HCT116 (cell line): ENCODE data around the gene PSAP. TPM values are rescaled to one million over a fixed set of nuclear protein-coding genes. Genes with fewer than 3 reads are reported as not detected.

Experiments
- ATAC-seq: fragments of 200-7000 bp; cut with Tn5 transposase; 2 replicates; pipeline ENCODE4 v1.9.1; 2020; ENCODE audit warnings: mild to moderate bottlenecking, moderate library complexity
- BruUV-seq: library from RNA; stranded (reverse); fragments of 400-500 nt; replicated peaks from 2 replicates; lab custom pipeline; 2021; lab: Mats Ljungman, UMichigan
- CTCF ChIA-PET: fragments of 300-600 bp; sonication (Branson Sonifier 250); formaldehyde crosslinking; loops from one replicate; lab custom pipeline; 2021; ENCODE audit warnings: antibody characterized with exemption; lab: Charles Lee
- POLR2A ChIA-PET: fragments of 300-600, 350-600 bp; sonication (Branson Sonifier 250); formaldehyde crosslinking; loops from one replicate; lab custom pipeline; 2021; ENCODE audit warnings: antibody characterized with exemption; lab: Charles Lee
- RAD21 ChIA-PET, 2 experiments: fragments of 300-600 bp; sonication (Branson Sonifier 250); formaldehyde crosslinking; loops; one replicate each; lab custom pipeline; 2023; ENCODE audit warnings: low total read pairs in 2 of 2; ENCODE audit not compliant: uncharacterized antibody in 2 of 2, unreplicated experiment in 2 of 2, low non-redundant PET in 1 of 2; lab: Charles Lee
- DNase-seq: peaks from one replicate; pipeline ENCODE4 v3.0.0-alpha.2; 2010; ENCODE audit warnings: low read depth, low spot score
- H2AFZ ChIP-seq: fragments of 200-600 bp; shearing (Covaris generic), sonication (generic); 2 replicates; pipeline ENCODE4 v1.6.1; 2017; ENCODE audit warnings: low read depth, mixed run types, mixed read lengths, antibody characterized with exemption, low read length; ENCODE audit not compliant: poor library complexity, severe bottlenecking
- H3K27ac ChIP-seq: 2 replicates; pipeline ENCODE4 v1.5.1; 2012; ENCODE audit warnings: low read depth, low read length
- H3K27me3 ChIP-seq: fragments of 200-600 bp; sonication (generic); 2 replicates; pipeline ENCODE4 v1.6.1; 2016; ENCODE audit warnings: mixed run types, low read length, mixed read lengths; ENCODE audit not compliant: insufficient read depth
- H3K36me3 ChIP-seq, 2 experiments: fragments of 200-500 bp in 1 of 2; fragments of 200-600 bp in 1 of 2; sonication (Bioruptor generic) in 1 of 2; sonication (generic) in 1 of 2; 2 replicates each; pipeline versions ENCODE4 v1.5.1 to v1.6.1; 2014 to 2016; ENCODE audit warnings: low read length in 2 of 2, inconsistent platforms in 1 of 2, mixed read lengths in 1 of 2, mixed run types in 1 of 2; ENCODE audit not compliant: insufficient read depth in 2 of 2, control insufficient read depth in 1 of 2
- H3K4me1 ChIP-seq, 2 experiments: fragments of 200-600 bp in 1 of 2; sonication (generic) in 1 of 2; 2 replicates each; pipeline versions ENCODE4 v1.5.1 to v1.6.1; 2012 to 2017; ENCODE audit warnings: low read length in 2 of 2, inconsistent platforms in 1 of 2, mild to moderate bottlenecking in 1 of 2, mixed read lengths in 1 of 2, mixed run types in 1 of 2, moderate library complexity in 1 of 2; ENCODE audit not compliant: insufficient read depth in 2 of 2, control insufficient read depth in 1 of 2
- H3K4me2 ChIP-seq: fragments of 200-600 bp; sonication (generic); 2 replicates; pipeline ENCODE4 v1.6.1; 2017; ENCODE audit warnings: mixed run types, low read length, mixed read lengths
- H3K4me3 ChIP-seq, 2 experiments: fragments of 200-600 bp in 1 of 2; sonication (generic) in 1 of 2; replicated peaks in 1 of 2; 2 replicates each; pipeline ENCODE4 v1.5.1; 2011 to 2016; ENCODE audit warnings: low read length in 2 of 2, control low read depth in 1 of 2, low read depth in 1 of 2, mild to moderate bottlenecking in 1 of 2, mixed read lengths in 1 of 2, mixed run types in 1 of 2
- H3K79me2 ChIP-seq: fragments of 200-600 bp; sonication (generic); 2 replicates; pipeline ENCODE4 v1.6.1; 2017; ENCODE audit warnings: mild to moderate bottlenecking, mixed run types, low read length, moderate library complexity, mixed read lengths; ENCODE audit not compliant: insufficient read depth
- H3K9ac ChIP-seq: fragments of 200-600 bp; sonication (generic); 2 replicates; pipeline ENCODE4 v1.6.1; 2016; ENCODE audit warnings: low read length, mixed read lengths
- H3K9me2 ChIP-seq: fragments of 200-600 bp; sonication (generic), shearing (Covaris generic); 2 replicates; pipeline ENCODE4 v1.6.1; 2017; ENCODE audit warnings: mixed run types, mild to moderate bottlenecking, moderate library complexity; ENCODE audit not compliant: insufficient read depth
- H3K9me3 ChIP-seq, 2 experiments: fragments of 200-500 bp in 1 of 2; fragments of 200-600 bp in 1 of 2; sonication (Bioruptor generic) in 1 of 2; sonication (generic) in 1 of 2; 2 replicates each; pipeline ENCODE4 v1.6.1; 2014 to 2017; ENCODE audit warnings: low read length in 2 of 2, mixed read lengths in 2 of 2, inconsistent platforms in 1 of 2, low read depth in 1 of 2, mild to moderate bottlenecking in 1 of 2, mixed run types in 1 of 2, moderate library complexity in 1 of 2; ENCODE audit not compliant: control insufficient read depth in 1 of 2, insufficient read depth in 1 of 2
- H4K20me1 ChIP-seq: fragments of 200-600 bp; sonication (generic), shearing (Covaris generic); 2 replicates; pipeline ENCODE4 v1.6.1; 2017; ENCODE audit warnings: mixed run types, mild to moderate bottlenecking, moderate library complexity; ENCODE audit not compliant: insufficient read depth
- CEBPB ChIP-seq: IDR thresholded peaks from 2 replicates; pipeline ENCODE4 v1.6.1; 2012; ENCODE audit warnings: low read depth
- CTCF ChIP-seq, 3 experiments: fragments of 200-600 bp in 1 of 3; sonication (generic) in 1 of 3; IDR thresholded peaks in 2 of 3; conservative IDR thresholded peaks in 1 of 3; 2 replicates each; pipeline ENCODE4 v1.5.1; 2012 to 2017; ENCODE audit warnings: low read depth in 2 of 3, low read length in 2 of 3, antibody characterized with exemption in 1 of 3, borderline replicate concordance in 1 of 3, control low read depth in 1 of 3, mild to moderate bottlenecking in 1 of 3, mixed read lengths in 1 of 3, mixed run types in 1 of 3, moderate library complexity in 1 of 3; ENCODE audit not compliant: insufficient read depth in 1 of 3
- ELF1 ChIP-seq: IDR thresholded peaks from 2 replicates; pipeline ENCODE4 v1.6.1; 2012; ENCODE audit warnings: low read depth, borderline replicate concordance
- EZH2 ChIP-seq: fragments of 200-600 bp; sonication (generic); IDR thresholded peaks from 2 replicates; pipeline ENCODE4 v1.6.1; 2017; ENCODE audit warnings: antibody characterized with exemption, mixed run types
- EZH2phosphoT487 ChIP-seq: fragments of 200-600 bp; IDR thresholded peaks from 2 replicates; pipeline ENCODE4 v1.6.1; 2018; ENCODE audit warnings: antibody characterized with exemption, borderline replicate concordance
- FOSL1 ChIP-seq: IDR thresholded peaks from 2 replicates; pipeline ENCODE4 v1.6.1; 2012; ENCODE audit warnings: low read depth
- JUND ChIP-seq: IDR thresholded peaks from 2 replicates; pipeline ENCODE4 v1.6.1; 2012
- POLR2A ChIP-seq: IDR thresholded peaks from 2 replicates; pipeline ENCODE4 v1.7.0; 2011; ENCODE audit warnings: borderline replicate concordance; ENCODE audit not compliant: insufficient read depth, insufficient read length; ENCODE audit errors: extremely low read depth
- RAD21 ChIP-seq: IDR thresholded peaks from 2 replicates; pipeline ENCODE4 v1.6.1; 2012; ENCODE audit warnings: low read depth, mild to moderate bottlenecking
- SP1 ChIP-seq: IDR thresholded peaks from 2 replicates; pipeline ENCODE4 v1.6.1; 2012; ENCODE audit warnings: low read depth
- TCF7L2 ChIP-seq: IDR thresholded peaks from 2 replicates; pipeline ENCODE4 v1.7.0; 2011; ENCODE audit warnings: borderline replicate concordance, inconsistent platforms; ENCODE audit not compliant: insufficient read depth, insufficient read length; ENCODE audit errors: extremely low read depth
- ZFX ChIP-seq: fragments of 450-650 bp; IDR thresholded peaks from 2 replicates; pipeline ENCODE4 v1.6.1; 2017
- ZNF274 ChIP-seq: fragments of 200-500 bp; sonication (Bioruptor generic); IDR thresholded peaks from 2 replicates; pipeline ENCODE4 v1.6.1; 2014; ENCODE audit warnings: mild to moderate bottlenecking, low read depth, low read length, inconsistent platforms
- intact Hi-C: fragments of 100-400 bp; cut with micrococcal nuclease; formaldehyde crosslinking; loops from 2 replicates; pipeline ENCODE4 v1.10.0; 2022
- total RNA-seq: library from RNA; stranded (reverse); gene quantifications from one replicate; pipeline ENCODE4 v1.2.1, GENCODE V29; 2021; ENCODE audit not compliant: unreplicated experiment

The PSAP gene
- total RNA-seq, 1 experiment from 2014 or later: 444 TPM

GRCh38 chr10:71799112-71799511 lies 51.9 kb downstream of the PSAP start:
- DNase-seq (no peak), ATAC-seq (no peak)
- H2AFZ ChIP-seq: no peak overlapping the region
- no peak overlapping the region for H3K27ac ChIP-seq
- no peaks in the 10 kb centered on the region for H3K79me2 ChIP-seq
- H3K27me3 ChIP-seq: no peaks in the 10 kb centered on the region
- H3K9ac ChIP-seq: no peak overlapping the region
- no peaks in the 10 kb centered on the region for H3K9me3 ChIP-seq
- ChIA-PET POLR2A (no interaction called here), CTCF (no interaction called here), RAD21 (no interaction called here)
- H3K9me2 ChIP-seq: no peaks in the 10 kb centered on the region
- H3K36me3 ChIP-seq: no peaks in the 10 kb centered on the region
- no TSS peak for BruUV-seq
- H4K20me1 ChIP-seq: no peaks in the 10 kb centered on the region
- H3K4me3 ChIP-seq: no peak overlapping the region
- TF ChIP-seq EZH2phosphoT487 (no peak), POLR2A (no peak), JUND (no peak), CEBPB (no peak), EZH2 (no peak), TCF7L2 (no peak), ZNF274 (no peak), ZFX (no peak), ELF1 (no peak), FOSL1 (no peak), CTCF (IDR thresholded peaks at IDR 0.05 in 2 of 3, conservative IDR thresholded peaks at IDR 0.05 in 1 of 3; ENCODE audit: borderline replicate concordance in 1 of 3, insufficient read depth in 1 of 3, low read depth in 2 of 3, low read length in 2 of 3) (no peak), SP1 (no peak), RAD21 (no peak)
- intact Hi-C loops: loop anchor here (10.0 kb wide), 1 partner anchor 214 kb away; no protein-coding TSS in a partner anchor
- H3K4me2 ChIP-seq: no peak overlapping the region
- H3K4me1 ChIP-seq: no peaks in the 10 kb centered on the region
